Pons (tissue), 1 donor: ENCODE measurements around the gene PPY.
"Not testable (repeated sequence)": the region's sequence is repeated elsewhere in the genome, so short reads cannot be mapped to it uniquely, and the experiment has no call there.

Source experiments
- DNase-seq: peaks from one replicate; pipeline ENCODE4 v3.0.0-alpha.2; 2016; ENCODE audit warnings: low spot score

The PPY gene

DNA sequence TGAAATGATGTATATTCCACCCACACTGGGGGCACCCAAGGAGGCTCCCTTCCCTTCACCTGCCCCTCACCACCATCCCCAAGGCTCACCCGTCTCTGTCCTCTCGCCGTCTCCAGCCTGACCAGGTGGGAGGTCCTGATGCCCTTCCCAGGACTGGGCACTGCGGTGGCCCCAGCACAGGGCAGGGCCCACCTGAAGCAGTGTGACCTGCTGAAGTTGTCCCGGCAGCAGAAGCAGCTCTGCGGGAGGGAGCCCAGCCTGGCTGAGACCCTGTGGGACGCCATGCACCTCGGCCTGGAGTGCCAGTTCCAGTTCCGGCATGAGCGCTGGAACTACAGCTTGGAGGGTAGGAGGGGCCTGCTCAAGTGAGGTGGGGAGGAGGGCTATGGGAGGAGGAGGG, 9.9 kb downstream of the PPY start:
- DNase-seq: no peak

DNA sequence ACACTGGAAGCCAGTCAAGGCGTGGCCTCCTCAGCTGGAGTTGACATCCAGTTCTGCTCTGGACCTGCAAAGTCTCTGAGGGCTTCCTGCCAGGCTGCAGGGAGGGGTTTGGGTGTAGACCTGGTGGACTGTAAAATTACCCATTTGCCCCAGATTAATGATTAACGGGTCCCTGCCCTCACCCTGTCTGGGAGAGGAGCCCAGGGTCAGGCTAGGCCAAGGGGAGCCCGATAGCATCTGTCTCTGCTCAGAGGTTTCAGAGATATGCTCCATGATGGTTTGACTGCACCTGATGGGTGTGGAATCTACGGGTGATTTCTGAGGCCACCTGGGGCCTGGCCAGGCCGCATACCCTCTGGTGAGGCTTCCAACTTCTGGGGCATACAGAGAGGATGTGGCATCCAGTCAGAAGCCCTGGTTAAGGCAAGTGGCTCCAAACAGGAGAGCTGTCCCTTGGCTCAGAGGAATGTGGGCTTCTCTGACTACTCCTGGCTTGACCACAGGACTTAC, 11.2 kb downstream of the PPY start:
- DNase-seq: no peak

DNA sequence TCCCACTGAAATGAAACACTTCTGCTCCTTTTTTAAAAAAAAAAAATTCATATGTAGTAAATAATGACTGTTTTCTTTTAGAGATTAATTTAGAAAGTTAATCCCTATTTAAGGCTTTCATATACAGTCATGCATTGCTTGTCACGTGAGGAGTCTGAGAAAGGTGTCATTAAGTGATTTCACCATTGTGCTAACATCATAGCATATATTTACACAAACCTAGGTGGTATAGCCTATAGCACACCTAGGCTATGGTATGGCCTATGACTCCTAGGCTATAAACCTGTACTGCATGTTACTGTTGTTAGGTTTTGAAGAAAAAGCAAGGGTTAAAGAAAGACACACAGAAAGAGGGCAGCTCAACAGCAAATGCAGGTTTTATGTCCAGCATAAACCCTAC, 13.7 kb downstream of the PPY start:
- DNase-seq: no peak

DNA sequence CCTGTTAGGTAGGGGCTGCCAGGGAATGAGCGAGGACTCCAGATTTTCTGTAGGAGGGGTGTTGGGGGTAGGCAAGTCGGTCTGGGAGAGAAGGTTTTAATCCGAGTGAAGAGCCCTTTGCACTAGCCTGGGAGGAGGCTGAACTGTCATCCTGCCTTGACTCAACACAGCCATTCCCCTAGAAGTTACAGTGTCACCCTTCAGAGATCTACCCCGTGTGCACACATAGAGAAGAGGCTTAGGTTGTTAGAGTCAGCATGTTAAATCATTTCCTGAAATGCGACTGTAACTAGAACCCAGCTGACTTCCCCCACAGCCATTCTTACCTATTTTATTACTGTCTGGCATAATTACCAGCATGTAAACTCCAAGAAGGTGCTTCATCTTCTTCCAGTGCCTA, 14.3 kb downstream of the PPY start:
- not testable (repeated sequence) for DNase-seq

DNA sequence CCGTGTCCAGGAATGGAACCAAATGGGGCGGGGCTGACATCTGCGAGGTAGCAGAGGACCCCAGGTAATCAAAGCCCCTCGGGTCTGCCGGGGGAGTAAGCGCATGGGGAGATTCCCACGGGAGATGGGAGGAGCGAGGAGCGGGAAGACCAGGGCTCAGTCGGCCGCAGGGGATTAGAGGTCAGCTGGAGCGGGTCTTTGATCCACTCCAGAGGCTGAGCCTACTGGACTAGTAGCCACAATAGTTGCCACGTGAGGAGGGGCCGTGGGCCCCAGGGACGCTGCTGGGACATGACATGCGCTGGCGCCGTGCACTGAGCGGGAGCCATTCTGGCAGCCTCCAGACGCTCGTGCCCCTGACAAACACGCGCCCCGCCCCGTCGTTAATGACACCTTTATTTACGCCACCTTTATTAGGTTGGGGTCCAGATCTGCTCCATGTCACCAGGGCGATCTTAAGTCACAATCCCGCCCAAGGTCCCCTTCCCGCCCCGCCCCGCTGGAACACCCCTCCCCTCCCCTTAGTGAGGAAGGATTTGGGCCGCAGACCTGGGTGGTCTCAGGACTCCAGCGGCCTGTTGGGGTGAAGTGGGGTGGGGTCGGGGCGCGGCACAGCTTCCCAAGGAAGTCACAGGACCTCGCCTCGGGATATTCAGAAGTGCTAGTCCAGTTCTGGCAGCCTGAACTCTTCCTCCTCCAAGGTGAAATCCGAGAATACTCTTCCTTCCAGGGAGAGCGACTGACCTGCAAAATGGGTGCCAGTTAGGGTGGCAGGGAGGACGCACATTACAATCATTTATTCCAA, 15.0 kb downstream of the PPY start:
- no peak for DNase-seq

DNA sequence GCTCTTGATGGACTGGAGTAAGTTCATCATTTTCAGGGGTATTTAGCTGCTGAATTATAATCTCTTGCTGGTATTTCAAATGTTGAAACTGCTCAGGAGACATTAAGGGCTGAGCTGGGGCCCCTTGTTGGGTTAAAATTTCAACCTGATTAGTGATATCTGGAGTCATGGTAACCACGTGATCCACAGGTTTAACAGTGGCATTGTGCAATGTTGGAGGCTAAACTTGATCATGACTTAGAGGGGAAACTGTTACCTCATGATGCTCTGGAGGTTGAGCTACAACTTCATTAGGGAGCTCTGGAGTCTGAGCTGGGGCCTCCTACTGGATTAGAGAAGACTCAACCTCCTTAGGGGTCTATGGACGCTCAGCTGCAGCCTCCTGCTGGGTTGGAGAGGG, 17.7 kb downstream of the PPY start:
- no peak for DNase-seq

DNA sequence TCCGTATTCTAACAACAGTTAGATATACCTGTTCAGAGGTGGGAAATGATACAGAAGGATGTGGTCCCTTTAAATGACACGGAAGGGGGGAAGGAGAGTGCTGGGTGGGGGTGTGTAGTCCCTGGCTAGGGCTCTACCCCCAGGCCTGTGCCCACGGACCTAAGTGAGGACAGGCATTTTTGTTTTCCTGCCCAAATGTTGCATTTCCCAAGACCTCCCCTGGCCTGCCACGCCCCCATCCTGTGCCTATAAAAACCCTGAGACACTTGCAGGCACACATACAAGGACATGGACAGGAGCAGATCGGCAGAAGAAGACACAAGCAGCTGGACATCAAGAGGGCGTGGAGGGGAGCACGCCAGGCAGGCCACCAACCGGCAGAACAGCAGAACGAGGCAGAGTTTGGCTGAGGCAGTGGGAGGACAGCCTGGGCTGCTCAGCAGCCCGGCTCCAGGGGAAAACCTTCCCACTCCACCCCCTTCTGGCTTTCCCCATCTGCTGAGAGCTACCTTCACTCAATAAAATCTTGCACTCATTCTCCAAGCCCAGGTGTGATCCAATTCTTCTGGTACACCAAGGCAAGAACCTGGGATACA, 21.7 kb downstream of the PPY start:
- DNase-seq: no peak

DNA sequence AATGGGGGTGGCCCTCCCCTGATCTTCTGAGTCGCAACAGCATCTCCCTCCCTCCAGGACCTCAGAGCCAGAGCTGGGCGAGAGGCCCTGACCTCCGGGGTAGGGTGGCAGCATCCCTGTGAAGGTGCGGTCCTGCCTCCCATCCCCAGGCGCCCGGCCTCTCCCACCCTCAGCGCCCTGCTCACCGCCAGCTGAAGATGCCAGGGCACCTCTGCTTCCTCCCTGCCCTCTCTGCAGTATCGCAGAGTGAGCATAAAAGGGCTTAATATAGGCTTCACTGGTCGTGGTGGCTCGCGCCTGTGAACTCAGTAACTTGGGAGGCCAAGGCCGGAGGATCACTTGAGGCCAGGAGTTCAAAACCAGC, 24.3 kb downstream of the PPY start:
- DNase-seq: no peak

DNA sequence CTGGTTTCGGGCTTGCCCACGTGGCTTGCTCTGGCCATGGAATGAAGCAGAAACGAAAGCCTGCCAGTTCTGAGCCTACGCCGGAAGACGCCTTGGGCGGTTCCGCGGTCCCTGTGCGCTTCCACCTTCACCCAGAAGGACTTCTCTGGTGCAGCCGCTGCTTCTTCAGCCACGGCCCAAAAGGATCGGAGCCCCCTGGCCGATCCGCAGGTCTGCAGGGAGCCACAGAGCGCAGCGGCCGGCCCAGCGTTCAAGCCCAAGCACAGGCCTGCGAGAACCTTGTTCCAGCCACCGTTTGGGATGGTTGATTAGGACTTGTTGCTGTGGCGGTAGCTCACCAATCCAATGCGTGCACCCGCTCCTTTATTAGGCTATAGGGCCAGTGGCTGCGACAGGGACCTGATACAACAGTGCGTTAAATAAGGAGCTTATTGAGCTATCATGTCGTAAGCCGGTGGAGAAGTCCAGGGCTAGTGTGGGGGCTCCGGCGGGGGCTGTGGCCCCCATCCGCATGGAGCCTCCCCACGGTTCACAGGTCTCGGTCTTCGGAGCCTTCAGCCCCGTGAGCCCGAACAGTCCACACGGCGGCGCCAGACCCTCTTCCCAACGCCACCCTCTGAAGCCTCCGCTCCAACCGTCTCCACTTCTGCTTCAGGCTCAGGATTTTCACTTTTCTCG, 24.8 kb downstream of the PPY start:
- peak; percentile 38 for DNase-seq

DNA sequence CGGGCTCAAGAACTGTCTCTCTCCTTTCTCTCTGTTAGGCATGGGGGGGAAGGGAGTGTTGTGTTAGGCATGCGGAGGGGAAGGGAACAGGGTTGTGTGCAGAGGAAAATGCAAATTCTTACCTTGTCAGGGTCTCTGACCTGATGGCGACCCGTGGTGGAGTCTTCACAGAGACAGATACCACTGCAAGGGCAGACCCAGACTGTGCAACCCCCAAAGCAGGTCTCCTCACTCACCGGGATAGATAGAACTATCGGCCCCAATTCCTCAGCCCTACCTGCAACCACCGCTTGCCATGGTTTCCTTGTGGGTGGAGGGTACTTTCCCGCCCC, 25.3 kb downstream of the PPY start:
- DNase-seq: no peak

DNA sequence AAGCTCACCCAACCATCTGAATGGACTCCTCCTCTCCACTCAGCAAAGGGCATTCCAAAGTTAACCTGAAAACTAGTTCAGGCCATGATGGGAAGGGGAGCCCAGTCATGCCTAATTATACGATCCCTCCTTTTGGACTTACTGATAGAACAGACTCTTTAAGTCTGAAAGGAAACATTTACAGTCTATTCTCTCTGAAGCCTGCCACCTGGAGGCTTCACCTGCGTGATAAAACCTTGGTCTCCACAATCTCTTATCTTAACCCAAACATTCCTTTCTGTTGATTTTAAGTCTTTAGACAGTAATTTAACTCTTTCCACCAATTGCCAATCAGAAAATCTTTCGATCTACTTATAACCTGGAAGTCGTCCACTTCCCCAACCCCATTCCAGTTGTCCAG, 25.9 kb downstream of the PPY start:
- DNase-seq: no peak

DNA sequence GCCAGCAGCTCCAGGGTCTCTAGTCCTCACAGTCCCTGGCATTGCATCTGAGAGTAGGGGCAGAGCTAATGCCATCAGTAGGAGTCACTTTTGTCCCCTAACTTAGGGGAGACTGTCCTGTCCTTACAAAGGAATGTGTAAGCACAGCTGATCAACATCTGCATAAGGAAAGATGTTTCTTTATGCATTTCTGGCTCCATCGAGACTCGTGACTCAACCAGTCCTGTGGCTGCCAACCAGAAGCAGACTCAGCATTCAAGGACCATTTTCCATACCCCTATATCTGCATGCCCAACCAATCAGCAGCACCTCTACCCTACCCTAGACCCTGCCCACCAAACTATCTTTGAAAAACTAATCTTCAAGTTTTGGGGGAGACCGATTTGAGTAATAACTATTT, 26.7 kb downstream of the PPY start:
- no peak for DNase-seq

DNA sequence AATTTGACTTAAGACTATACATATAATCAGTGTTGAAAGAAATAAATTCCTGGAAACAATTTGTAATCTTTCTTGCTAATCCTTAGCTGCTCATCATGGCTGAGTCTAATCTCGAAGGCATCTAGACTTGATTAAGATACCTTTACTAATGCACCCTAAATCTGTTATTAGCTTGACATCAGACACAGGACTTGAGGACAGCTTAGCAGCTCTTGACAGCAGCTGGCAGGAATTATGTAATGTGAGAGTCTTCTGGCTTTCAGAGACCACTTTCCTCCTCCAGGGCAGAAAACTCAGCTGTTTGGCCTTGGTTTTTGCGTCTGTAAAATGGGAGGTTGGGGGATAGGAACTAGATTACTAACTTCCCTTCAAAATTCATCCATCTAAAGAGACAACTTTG, 27.8 kb downstream of the PPY start:
- DNase-seq: no peak

DNA sequence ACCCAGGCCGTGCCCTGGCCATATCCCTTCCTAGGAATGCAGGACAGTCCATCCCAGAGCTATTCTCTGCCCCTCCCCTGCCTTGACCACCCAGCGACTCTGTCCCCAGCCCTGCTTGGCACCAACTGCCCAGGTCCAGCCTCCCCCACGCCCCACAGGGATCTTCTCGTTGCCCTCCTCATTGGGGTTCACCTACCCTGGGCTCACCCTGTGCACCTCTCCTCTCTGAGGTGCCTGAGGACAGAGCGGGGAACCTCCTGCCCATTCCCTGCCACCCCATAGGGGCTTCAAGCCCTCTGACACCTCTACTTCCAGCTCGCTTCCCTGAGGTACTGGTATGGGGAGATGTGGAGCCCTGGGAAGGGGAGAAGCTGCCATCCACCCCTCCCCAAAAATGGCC, 28.7 kb downstream of the PPY start:
- no peak for DNase-seq

DNA sequence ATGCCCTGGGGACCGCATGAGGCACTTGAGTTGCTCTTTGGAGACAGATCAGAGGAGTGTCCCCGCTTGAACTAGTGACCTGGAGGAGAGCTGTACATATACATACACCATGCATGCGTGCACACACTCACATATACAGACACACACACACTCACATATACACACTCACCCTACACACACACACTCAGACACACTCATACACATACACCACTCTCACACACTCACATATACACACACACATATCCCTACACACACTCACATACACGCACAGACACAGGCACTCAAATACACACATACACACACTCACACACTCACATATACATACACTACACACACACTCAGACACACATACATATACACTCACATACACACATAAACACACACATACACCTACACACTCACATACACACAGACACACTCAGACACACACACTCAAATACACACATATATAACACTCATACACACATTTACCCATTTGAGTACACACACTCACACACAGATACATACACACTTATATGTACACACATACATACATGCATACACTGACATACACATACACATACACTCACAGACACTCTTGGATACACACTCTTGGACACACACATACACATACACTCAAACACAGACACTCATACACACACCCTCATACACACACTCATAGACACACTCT, 29.5 kb downstream of the PPY start:
- DNase-seq: no peak

DNA sequence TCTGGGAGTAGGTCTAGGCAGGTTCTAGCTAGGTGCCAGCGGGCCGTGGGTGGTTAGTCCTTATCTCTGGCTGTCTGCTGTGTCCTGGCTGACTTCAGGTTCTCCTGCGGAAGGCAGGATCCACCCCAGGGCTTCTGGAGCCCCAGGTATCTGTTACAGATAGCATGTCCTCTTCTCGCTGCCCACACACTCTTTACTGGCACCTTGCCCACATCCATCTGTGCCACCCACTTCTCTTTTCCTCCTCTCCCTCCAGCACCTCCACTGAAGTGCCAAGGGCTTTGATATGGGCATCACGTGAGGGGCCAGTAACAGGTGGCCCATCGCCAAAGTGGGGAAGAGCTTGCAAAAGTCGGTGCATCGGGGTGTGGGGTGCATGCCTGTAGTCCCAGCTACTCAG, 30.4 kb downstream of the PPY start:
- DNase-seq: no peak

DNA sequence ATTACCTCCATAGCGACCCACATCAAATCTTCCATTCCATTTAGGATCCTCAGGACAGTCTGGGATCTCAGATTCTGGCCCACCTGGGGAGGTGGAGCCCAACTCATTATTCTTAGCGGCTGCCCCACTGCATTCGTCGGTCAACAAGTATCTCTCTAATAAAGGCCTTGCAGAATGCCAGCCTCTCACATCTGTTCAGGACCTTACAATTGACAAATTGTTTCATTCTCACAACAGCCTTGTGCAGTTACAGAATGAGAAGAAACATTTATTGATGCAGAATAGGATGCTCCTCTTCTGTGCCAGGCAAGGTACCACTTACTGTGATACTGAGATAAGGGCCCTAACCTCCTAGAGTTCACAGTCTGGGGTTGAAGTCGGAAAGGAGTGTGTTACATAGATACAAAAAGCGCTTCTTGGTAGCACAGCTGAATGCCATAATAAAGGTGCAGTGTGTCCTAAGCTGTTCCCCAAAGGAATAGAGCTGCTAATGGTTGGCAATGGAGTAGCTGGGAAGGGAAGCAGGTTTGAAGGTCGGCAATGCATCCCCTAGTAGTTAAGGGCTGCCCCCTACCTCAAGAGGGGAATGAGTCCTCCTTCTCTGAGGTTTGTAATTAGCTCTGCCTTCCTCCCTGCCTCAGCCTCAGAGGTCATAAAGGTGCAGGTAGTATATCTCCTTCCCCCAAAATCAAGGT, 32.6 kb downstream of the PPY start:
- peak; percentile 95 for DNase-seq

DNA sequence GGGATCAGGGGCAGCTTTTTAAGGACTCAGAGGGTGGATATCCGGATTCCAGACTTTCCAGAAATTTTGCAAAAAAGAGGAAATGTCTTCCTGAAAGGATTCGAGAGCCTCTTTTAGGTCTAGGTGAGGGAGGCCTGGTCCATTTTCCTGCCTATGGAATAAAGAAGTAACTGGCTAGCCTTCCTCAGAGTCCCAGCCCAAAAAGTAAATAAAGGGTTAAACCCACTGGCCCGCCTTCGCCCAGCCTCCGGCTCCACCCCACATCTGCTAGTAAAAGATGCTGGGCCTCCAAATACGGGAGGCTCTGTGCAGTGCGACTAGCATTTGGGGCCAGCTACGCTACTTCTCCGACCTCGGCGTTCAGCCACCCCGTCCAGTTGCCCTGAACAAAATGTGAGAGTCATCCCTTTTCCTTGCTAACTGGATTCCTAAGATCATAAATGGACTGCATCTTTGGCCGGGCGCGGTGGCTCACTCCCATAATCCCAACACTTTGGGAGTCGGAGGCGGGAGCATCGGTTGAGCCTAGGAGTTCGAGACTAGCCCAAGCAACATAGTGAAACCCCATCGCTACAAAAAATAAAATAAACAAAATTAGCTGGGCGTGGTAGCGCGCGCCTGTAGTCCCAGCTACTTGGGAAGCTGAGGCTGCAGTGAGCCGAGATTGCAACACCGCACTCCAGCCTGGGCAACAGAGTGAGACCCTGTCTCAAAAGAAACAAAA, 34.1 kb downstream of the PPY start:
- DNase-seq: peak; percentile 94

DNA sequence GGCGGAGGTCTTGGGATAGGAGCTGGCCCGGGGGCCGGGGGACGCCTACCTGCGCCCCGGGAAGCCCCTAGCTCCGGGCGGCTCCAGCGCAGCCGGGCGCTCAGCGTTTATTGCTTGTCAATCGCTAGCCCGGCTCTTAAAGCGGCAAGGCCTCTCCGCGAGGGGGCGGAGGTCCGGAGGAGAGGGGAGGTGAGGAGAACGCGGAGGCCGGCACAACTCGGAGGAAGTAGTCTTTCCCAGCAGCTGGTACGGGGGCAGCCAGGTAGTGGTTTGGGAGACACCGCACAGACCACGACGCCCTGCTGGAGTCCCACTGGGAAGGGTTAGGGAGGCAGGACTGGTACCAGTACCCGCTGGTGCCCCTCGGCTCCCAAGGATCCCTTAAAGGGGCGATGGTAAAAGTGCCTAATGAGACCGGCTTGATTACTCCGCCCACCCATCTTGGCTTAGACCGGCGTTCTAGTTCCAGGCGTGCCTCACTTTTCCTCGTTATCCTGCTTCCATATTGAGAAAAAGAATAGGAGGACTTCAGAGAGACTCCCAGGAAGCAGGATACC, 34.8 kb downstream of the PPY start, which contains the start of gene MPP2:
TSS of gene MPP2 (minus strand) at position 112 of the 557 bp plus-strand sequence. CDS start 3,076 bp downstream, outside the sequence.
- DNase-seq: peak; percentile 86

DNA sequence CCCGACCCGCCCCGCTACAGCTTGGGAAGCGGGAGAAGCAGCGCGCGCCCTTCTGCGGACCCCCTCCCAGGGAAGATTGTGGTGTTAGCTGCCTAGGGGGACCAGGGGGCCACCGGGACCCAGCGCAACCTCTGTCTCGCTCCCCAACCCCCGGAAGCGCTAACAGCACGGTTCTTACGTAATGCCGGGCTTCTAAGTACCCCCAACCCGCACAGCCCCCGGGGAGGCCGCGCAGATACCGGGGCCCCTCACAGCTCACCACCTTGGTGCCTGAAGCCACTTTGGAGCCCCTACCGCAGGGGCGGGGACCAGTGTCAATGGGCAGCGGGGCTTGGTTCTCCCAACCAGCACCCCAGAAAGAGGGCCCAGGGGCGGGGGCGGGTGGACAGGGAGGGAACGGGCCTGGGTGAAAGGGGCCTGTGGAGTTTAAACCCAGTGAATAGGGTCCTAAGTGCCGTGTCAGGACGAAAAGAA, 35.3 kb downstream of the PPY start:
- no peak for DNase-seq
